Measurements from ENCODE around the gene BATF3.

GRCh38 chr1:212712451-212713303 is 13.0 kb upstream of the BATF3 start:
- no peak for TF ChIP-seq CTCF (IDR thresholded peaks at IDR 0.05; ENCODE audit: borderline replicate concordance, extremely low read depth, low read length, poor library complexity, severe bottlenecking)
- no peak for TF ChIP-seq EZH2 (IDR thresholded peaks at IDR 0.05; ENCODE audit: borderline replicate concordance, low read depth, low read length, severe bottlenecking)

Data from DND-41 (cell line).